ENCODE measurements around the gene RHBDD2. TPM values are rescaled to one million over a fixed set of nuclear protein-coding genes. Genes with fewer than 3 reads are reported as not detected.

RHBDD2 gene
- total RNA-seq, 1 donor from 2014 or later: 50.7 TPM

DNA sequence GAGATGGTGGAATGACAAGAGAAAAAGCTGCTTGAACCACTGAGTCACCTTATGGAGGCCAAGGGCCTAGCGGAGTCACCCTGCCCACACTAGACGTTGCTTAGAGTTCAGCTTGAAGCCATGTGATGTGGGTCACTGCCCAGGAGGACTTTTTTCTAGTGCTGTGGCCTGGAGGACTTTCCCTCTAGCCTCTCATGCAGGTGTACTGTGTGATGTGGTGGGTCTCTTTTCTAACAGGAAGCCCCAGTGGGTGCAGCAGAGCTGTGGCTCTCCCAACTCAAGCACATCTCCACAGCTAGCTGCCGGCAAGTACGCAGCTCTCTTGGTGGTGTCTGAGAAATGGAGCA, 49.7 kb downstream of the RHBDD2 start:
- H3K9me3 Mint-ChIP-seq (ENCODE audit: unreplicated experiment): no peaks in the 10 kb centered on the region
- H3K27ac Mint-ChIP-seq (ENCODE audit: unreplicated experiment): no peak overlapping the region
- no peak overlapping the region for H3K4me3 Mint-ChIP-seq (ENCODE audit: unreplicated experiment)
- no peaks in the 10 kb centered on the region for H3K4me1 Mint-ChIP-seq (ENCODE audit: unreplicated experiment)
- peaks cover 2% of the 10 kb centered on the region for H3K27me3 Mint-ChIP-seq (ENCODE audit: unreplicated experiment)
- no peak for DNase-seq (ENCODE audit: low spot score)
- peaks cover 3% of the 10 kb centered on the region for H3K36me3 Mint-ChIP-seq (ENCODE audit: low read depth, unreplicated experiment)
- TF ChIP-seq, protein P1, sequence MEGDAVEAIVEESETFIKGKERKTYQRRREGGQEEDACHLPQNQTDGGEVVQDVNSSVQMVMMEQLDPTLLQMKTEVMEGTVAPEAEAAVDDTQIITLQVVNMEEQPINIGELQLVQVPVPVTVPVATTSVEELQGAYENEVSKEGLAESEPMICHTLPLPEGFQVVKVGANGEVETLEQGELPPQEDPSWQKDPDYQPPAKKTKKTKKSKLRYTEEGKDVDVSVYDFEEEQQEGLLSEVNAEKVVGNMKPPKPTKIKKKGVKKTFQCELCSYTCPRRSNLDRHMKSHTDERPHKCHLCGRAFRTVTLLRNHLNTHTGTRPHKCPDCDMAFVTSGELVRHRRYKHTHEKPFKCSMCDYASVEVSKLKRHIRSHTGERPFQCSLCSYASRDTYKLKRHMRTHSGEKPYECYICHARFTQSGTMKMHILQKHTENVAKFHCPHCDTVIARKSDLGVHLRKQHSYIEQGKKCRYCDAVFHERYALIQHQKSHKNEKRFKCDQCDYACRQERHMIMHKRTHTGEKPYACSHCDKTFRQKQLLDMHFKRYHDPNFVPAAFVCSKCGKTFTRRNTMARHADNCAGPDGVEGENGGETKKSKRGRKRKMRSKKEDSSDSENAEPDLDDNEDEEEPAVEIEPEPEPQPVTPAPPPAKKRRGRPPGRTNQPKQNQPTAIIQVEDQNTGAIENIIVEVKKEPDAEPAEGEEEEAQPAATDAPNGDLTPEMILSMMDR (IDR thresholded peaks at IDR 0.05; ENCODE audit: unreplicated experiment): no peak

- no peak overlapping the region for H3K27ac Mint-ChIP-seq (ENCODE audit: unreplicated experiment)
- no peak for DNase-seq (ENCODE audit: low spot score)
- H3K27me3 Mint-ChIP-seq (ENCODE audit: unreplicated experiment): peaks cover 3% of the 10 kb centered on the region
- H3K9me3 Mint-ChIP-seq (ENCODE audit: unreplicated experiment): no peaks in the 10 kb centered on the region
- H3K4me1 Mint-ChIP-seq (ENCODE audit: unreplicated experiment): peaks cover 3% of the 10 kb centered on the region
- TF ChIP-seq, protein P1 (IDR thresholded peaks at IDR 0.05; ENCODE audit: unreplicated experiment): no peak
- peaks cover 11% of the 10 kb centered on the region for H3K36me3 Mint-ChIP-seq (ENCODE audit: low read depth, unreplicated experiment)
- H3K4me3 Mint-ChIP-seq (ENCODE audit: unreplicated experiment): peak overlapping the region; percentile 3
Observed at GRCh38 chr7:75931680-75932079, 52.8 kb downstream of the RHBDD2 start.

DNA sequence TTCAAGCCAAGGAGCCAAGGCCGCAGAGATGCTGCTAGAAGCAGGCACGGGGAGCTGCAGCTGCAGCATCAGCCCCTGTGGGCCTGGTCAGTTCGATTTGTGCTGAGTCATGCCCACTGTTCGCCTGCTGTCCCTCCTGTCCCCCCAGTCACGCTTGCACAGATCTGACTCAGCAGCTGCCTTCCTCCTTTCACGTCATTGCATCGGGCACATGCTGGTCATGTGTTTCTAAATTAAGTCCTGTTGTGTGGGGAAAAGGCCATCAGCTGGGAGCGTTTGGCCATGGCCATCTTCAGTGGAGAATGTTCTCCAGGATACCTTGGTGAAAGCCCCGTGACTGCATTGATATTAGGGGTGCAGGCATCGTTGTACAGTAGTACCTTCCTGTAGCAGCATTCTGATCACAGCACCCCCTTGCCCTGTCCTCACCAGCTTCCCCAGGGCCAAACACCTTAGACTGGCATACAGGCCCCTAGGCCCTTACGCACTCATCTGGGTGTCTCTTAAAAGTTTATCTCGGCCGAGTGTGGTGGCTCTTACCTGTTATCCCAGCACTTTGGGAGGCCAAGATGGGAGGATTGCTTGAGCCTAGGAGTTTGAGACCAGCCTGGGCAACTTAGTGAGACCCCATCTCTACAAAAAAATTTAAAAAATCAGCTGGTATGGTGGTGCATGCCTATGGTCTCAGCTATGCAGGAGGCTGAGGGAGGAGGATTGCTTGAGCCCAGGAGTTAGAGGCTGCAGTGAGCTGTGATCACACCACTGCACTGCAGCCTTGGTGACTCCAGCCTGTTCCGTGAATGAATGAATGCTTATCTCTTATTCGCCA, 59.3 kb downstream of the RHBDD2 start:
- no peak for DNase-seq (ENCODE audit: low spot score)
- TF ChIP-seq, protein P1 (IDR thresholded peaks at IDR 0.05; ENCODE audit: unreplicated experiment): no peak
- Mint-ChIP-seq H3K9me3 (ENCODE audit: unreplicated experiment) (no peaks in the 10 kb centered on the region), H3K4me1 (ENCODE audit: unreplicated experiment) (peaks cover 3% of the 10 kb centered on the region), H3K27ac (ENCODE audit: unreplicated experiment) (no peak overlapping the region), H3K36me3 (ENCODE audit: low read depth, unreplicated experiment) (peaks cover 8% of the 10 kb centered on the region), H3K27me3 (ENCODE audit: unreplicated experiment) (peaks cover 1% of the 10 kb centered on the region), H3K4me3 (ENCODE audit: unreplicated experiment) (no peak overlapping the region)

Small RNAs within 50 kb of the gene (microRNA-seq; reads per million reads assigned to microRNA genes)
- 0.42 reads per million for gene MIR4651 (ENCODE audit: unreplicated experiment)

Other genes with a start within 250 kb of the RHBDD2 start
- 49.3 TPM for gene HIP1, start 140.1 kb upstream of the RHBDD2 start, total RNA-seq (ENCODE audit: unreplicated experiment)
- gene CCL26, start 106.8 kb upstream of the RHBDD2 start, total RNA-seq (ENCODE audit: unreplicated experiment): 0.59 TPM
- not detected for gene CCL24, start 65.2 kb upstream of the RHBDD2 start, total RNA-seq (ENCODE audit: unreplicated experiment)
- gene POR, start 36.1 kb downstream of the RHBDD2 start, total RNA-seq (ENCODE audit: unreplicated experiment): 70.8 TPM
- 18.2 TPM for gene TMEM120A, start 115.6 kb downstream of the RHBDD2 start, total RNA-seq (ENCODE audit: unreplicated experiment)
- 46.3 TPM for gene STYXL1, start 169.0 kb downstream of the RHBDD2 start, total RNA-seq (ENCODE audit: unreplicated experiment)
- 109 TPM for gene MDH2, start 169.1 kb downstream of the RHBDD2 start, total RNA-seq (ENCODE audit: unreplicated experiment)

Measured in endothelial cell (in vitro differentiated cells).